Activated T-cell treated with anti-CD3 and anti-CD28 coated beads, Interleukin-2, amount 50 U/mL, for 24 hours (primary cell): Measurements from ENCODE around the gene HOXA1.

ENCODE experiments used
- DNase-seq: peaks from one replicate; pipeline ENCODE4 v3.0.0-alpha.2; 2020
- H3K27ac Mint-ChIP-seq: 2 replicates; pipeline ENCODE4 v1.8.0; 2020; ENCODE audit warnings: mild to moderate bottlenecking, mixed read lengths
- H3K27me3 Mint-ChIP-seq: 2 replicates; pipeline ENCODE4 v1.8.0; 2020; ENCODE audit warnings: mixed read lengths
- H3K36me3 Mint-ChIP-seq: 2 replicates; pipeline ENCODE4 v1.8.0; 2020; ENCODE audit warnings: low read depth, mixed read lengths
- H3K4me1 Mint-ChIP-seq: 2 replicates; pipeline ENCODE4 v1.8.0; 2020; ENCODE audit warnings: low read depth, mixed read lengths
- H3K4me3 Mint-ChIP-seq: 2 replicates; pipeline ENCODE4 v1.8.0; 2020; ENCODE audit warnings: mild to moderate bottlenecking, moderate library complexity, mixed read lengths
- H3K9me3 Mint-ChIP-seq: 2 replicates; pipeline ENCODE4 v1.8.0; 2020; ENCODE audit warnings: mixed read lengths

HOXA1 gene

GRCh38 chr7:27095897-27096767 lies at the start of gene HOXA1:
TSS of gene HOXA1 (minus strand) at chr7:27096000. CDS start at chr7:27095912, 88 bp downstream.
- no peaks in the 10 kb centered on the region for H3K36me3 Mint-ChIP-seq
- H3K27ac Mint-ChIP-seq, result no peak within 1 kb of the TSS
- H3K9me3 Mint-ChIP-seq, result no peaks in the 10 kb centered on the region
- DNase-seq, result peak; percentile 77
- peak within 1 kb of the TSS; percentile 73 for H3K4me3 Mint-ChIP-seq
- H3K27me3 Mint-ChIP-seq, result peaks cover 92% of the 10 kb centered on the region
- peaks cover 31% of the 10 kb centered on the region for H3K4me1 Mint-ChIP-seq

- Mint-ChIP-seq H3K27me3 (peaks cover 81% of the 10 kb centered on the region), H3K36me3 (no peaks in the 10 kb centered on the region), H3K4me1 (peaks cover 10% of the 10 kb centered on the region), H3K27ac (no peak overlapping the region), H3K4me3 (no peak overlapping the region), H3K9me3 (no peaks in the 10 kb centered on the region)
- no peak for DNase-seq
These were observed 49.5 kb upstream of the HOXA1 start for GRCh38 chr7:27145165-27145913.

GRCh38 chr7:27144781-27145164 lies 49.0 kb upstream of the HOXA1 start:
- peaks cover 8% of the 10 kb centered on the region for H3K4me1 Mint-ChIP-seq
- H3K36me3 Mint-ChIP-seq, result no peaks in the 10 kb centered on the region
- no peak for DNase-seq
- no peak overlapping the region for H3K4me3 Mint-ChIP-seq
- H3K27me3 Mint-ChIP-seq, result peaks cover 76% of the 10 kb centered on the region
- H3K9me3 Mint-ChIP-seq, result no peaks in the 10 kb centered on the region
- H3K27ac Mint-ChIP-seq, result no peak overlapping the region

GRCh38 chr7:27143950-27144780 lies 48.4 kb upstream of the HOXA1 start:
- Mint-ChIP-seq H3K27me3 (peaks cover 70% of the 10 kb centered on the region), H3K27ac (no peak overlapping the region), H3K4me3 (no peak overlapping the region), H3K4me1 (peaks cover 8% of the 10 kb centered on the region), H3K9me3 (no peaks in the 10 kb centered on the region), H3K36me3 (no peaks in the 10 kb centered on the region)
- no peak for DNase-seq

- Mint-ChIP-seq H3K4me3 (no peak within 1 kb of the TSS), H3K4me1 (peaks cover 6% of the 10 kb centered on the region), H3K36me3 (no peaks in the 10 kb centered on the region), H3K9me3 (no peaks in the 10 kb centered on the region), H3K27ac (no peak within 1 kb of the TSS), H3K27me3 (peaks cover 67% of the 10 kb centered on the region)
- no peak for DNase-seq
These were observed 47.5 kb upstream of the HOXA1 start, which contains the start of gene HOXA5 for GRCh38 chr7:27143023-27143949. TSS of gene HOXA5 (minus strand) at chr7:27143681. CDS start at chr7:27143607, 74 bp downstream.

GRCh38 chr7:27142580-27143022 lies 46.8 kb upstream of the HOXA1 start:
- DNase-seq, result no peak
- Mint-ChIP-seq H3K27ac (no peak overlapping the region), H3K9me3 (no peaks in the 10 kb centered on the region), H3K27me3 (peaks cover 68% of the 10 kb centered on the region), H3K36me3 (no peaks in the 10 kb centered on the region), H3K4me1 (peaks cover 2% of the 10 kb centered on the region), H3K4me3 (no peak overlapping the region)

GRCh38 chr7:27141923-27142579 lies 46.3 kb upstream of the HOXA1 start:
- no peak overlapping the region for H3K27ac Mint-ChIP-seq
- no peaks in the 10 kb centered on the region for H3K36me3 Mint-ChIP-seq
- no peaks in the 10 kb centered on the region for H3K4me1 Mint-ChIP-seq
- no peak overlapping the region for H3K4me3 Mint-ChIP-seq
- no peaks in the 10 kb centered on the region for H3K9me3 Mint-ChIP-seq
- DNase-seq, result no peak
- peaks cover 68% of the 10 kb centered on the region for H3K27me3 Mint-ChIP-seq

GRCh38 chr7:27141137-27141922 lies 45.5 kb upstream of the HOXA1 start:
- Mint-ChIP-seq H3K27ac (no peak overlapping the region), H3K4me1 (no peaks in the 10 kb centered on the region), H3K4me3 (no peak overlapping the region), H3K27me3 (peaks cover 68% of the 10 kb centered on the region), H3K9me3 (no peaks in the 10 kb centered on the region), H3K36me3 (no peaks in the 10 kb centered on the region)
- no peak for DNase-seq

- peaks cover 68% of the 10 kb centered on the region for H3K27me3 Mint-ChIP-seq
These were observed 44.5 kb upstream of the HOXA1 start for GRCh38 chr7:27140126-27140857.

GRCh38 chr7:27139334-27140125 lies 43.7 kb upstream of the HOXA1 start:
- peaks cover 69% of the 10 kb centered on the region for H3K27me3 Mint-ChIP-seq
- no peaks in the 10 kb centered on the region for H3K36me3 Mint-ChIP-seq

More at GRCh38 chr7:27140126-27140857, 44.5 kb upstream of the HOXA1 start:
- DNase-seq, result no peak
- Mint-ChIP-seq H3K4me1 (peaks cover 9% of the 10 kb centered on the region), H3K27ac (no peak overlapping the region), H3K36me3 (no peaks in the 10 kb centered on the region), H3K4me3 (no peak overlapping the region), H3K9me3 (no peaks in the 10 kb centered on the region)

GRCh38 chr7:27138985-27139333 lies 43.2 kb upstream of the HOXA1 start:
- Mint-ChIP-seq H3K4me1 (peaks cover 21% of the 10 kb centered on the region), H3K27ac (no peak overlapping the region), H3K9me3 (peaks cover 2% of the 10 kb centered on the region), H3K36me3 (no peaks in the 10 kb centered on the region), H3K27me3 (peaks cover 68% of the 10 kb centered on the region), H3K4me3 (no peak overlapping the region)
- DNase-seq, result no peak

More at GRCh38 chr7:27139334-27140125, 43.7 kb upstream of the HOXA1 start:
- H3K4me3 Mint-ChIP-seq, result no peak overlapping the region
- H3K4me1 Mint-ChIP-seq, result peaks cover 15% of the 10 kb centered on the region
- H3K27ac Mint-ChIP-seq, result no peak overlapping the region
- no peak for DNase-seq
- H3K9me3 Mint-ChIP-seq, result peaks cover 1% of the 10 kb centered on the region
